Ishikawa (cell line): ENCODE measurements around the gene KCTD7.

Experiments used
- CEBPB ChIP-seq: IDR thresholded peaks from 2 replicates; pipeline ENCODE4 v1.6.1; 2012
- CREB1 ChIP-seq: IDR thresholded peaks from 2 replicates; pipeline ENCODE4 v1.6.1; 2012; ENCODE audit warnings: low read depth
- EGR1 ChIP-seq: IDR thresholded peaks from 2 replicates; pipeline ENCODE4 v1.6.1; 2012
- EP300 ChIP-seq: IDR thresholded peaks from 2 replicates; pipeline ENCODE4 v1.6.1; 2012; ENCODE audit warnings: borderline replicate concordance
- FOXM1 ChIP-seq: IDR thresholded peaks from 2 replicates; pipeline ENCODE4 v1.6.1; 2012; ENCODE audit warnings: low read depth, borderline replicate concordance
- MAX ChIP-seq: IDR thresholded peaks from 2 replicates; pipeline ENCODE4 v1.6.1; 2012
- NFIC ChIP-seq: IDR thresholded peaks from 2 replicates; pipeline ENCODE4 v1.6.1; 2012
- RAD21 ChIP-seq: IDR thresholded peaks from 2 replicates; pipeline ENCODE4 v1.6.1; 2012; ENCODE audit warnings: low read depth
- TAF1 ChIP-seq: IDR thresholded peaks from 2 replicates; pipeline ENCODE4 v1.6.1; 2012; ENCODE audit warnings: low read depth, mild to moderate bottlenecking
- TCF12 ChIP-seq: IDR thresholded peaks from 2 replicates; pipeline ENCODE4 v1.6.1; 2012; ENCODE audit warnings: low read depth
- TEAD4 ChIP-seq: IDR thresholded peaks from 2 replicates; pipeline ENCODE4 v1.6.1; 2012
- USF1 ChIP-seq: IDR thresholded peaks from 2 replicates; pipeline ENCODE4 v1.6.1; 2012
- YY1 ChIP-seq: IDR thresholded peaks from 2 replicates; pipeline ENCODE4 v1.6.1; 2012; ENCODE audit warnings: low read depth
- ZBTB7A ChIP-seq: IDR thresholded peaks from 2 replicates; pipeline ENCODE4 v1.6.1; 2012; ENCODE audit warnings: low read depth
- TF ChIP-seq, protein P1 (sequence below): IDR thresholded peaks from 2 replicates; pipeline ENCODE4 v1.6.1; 2012; ENCODE audit warnings: low read depth, mild to moderate bottlenecking

Gene KCTD7

DNA sequence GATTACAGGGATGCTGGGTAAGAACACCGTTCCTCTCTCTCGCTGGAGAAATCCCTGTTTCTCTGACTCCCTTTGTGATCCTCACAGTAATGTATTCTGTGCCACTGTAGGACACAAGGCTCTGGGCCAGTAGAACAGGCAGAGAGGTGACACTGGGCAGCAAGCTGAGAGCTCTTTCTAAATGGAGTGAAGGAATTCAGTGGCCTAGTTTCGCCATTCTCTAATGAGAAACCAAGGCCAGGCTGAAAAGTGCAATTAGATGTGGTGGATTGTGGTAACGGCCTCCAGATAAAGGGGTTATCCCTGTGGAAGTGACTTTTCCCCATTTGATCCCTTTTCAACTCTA is 12.8 kb downstream of the KCTD7 start:
- TF ChIP-seq, protein P1, sequence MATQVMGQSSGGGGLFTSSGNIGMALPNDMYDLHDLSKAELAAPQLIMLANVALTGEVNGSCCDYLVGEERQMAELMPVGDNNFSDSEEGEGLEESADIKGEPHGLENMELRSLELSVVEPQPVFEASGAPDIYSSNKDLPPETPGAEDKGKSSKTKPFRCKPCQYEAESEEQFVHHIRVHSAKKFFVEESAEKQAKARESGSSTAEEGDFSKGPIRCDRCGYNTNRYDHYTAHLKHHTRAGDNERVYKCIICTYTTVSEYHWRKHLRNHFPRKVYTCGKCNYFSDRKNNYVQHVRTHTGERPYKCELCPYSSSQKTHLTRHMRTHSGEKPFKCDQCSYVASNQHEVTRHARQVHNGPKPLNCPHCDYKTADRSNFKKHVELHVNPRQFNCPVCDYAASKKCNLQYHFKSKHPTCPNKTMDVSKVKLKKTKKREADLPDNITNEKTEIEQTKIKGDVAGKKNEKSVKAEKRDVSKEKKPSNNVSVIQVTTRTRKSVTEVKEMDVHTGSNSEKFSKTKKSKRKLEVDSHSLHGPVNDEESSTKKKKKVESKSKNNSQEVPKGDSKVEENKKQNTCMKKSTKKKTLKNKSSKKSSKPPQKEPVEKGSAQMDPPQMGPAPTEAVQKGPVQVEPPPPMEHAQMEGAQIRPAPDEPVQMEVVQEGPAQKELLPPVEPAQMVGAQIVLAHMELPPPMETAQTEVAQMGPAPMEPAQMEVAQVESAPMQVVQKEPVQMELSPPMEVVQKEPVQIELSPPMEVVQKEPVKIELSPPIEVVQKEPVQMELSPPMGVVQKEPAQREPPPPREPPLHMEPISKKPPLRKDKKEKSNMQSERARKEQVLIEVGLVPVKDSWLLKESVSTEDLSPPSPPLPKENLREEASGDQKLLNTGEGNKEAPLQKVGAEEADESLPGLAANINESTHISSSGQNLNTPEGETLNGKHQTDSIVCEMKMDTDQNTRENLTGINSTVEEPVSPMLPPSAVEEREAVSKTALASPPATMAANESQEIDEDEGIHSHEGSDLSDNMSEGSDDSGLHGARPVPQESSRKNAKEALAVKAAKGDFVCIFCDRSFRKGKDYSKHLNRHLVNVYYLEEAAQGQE, result no peak
- TF ChIP-seq EGR1 (no peak), MAX (no peak), USF1 (no peak), NFIC (no peak)

GRCh38 chr7:66642186-66642585 is 13.5 kb downstream of the KCTD7 start:
- TF ChIP-seq YY1 (no peak), CEBPB (no peak), TCF12 (no peak), USF1 (no peak), NFIC (no peak), EGR1 (no peak), EP300 (no peak), ZBTB7A (no peak), MAX (no peak), CREB1 (no peak), RAD21 (no peak), FOXM1 (no peak), TAF1 (no peak), TEAD4 (no peak)
- TF ChIP-seq, protein P1, result no peak

DNA sequence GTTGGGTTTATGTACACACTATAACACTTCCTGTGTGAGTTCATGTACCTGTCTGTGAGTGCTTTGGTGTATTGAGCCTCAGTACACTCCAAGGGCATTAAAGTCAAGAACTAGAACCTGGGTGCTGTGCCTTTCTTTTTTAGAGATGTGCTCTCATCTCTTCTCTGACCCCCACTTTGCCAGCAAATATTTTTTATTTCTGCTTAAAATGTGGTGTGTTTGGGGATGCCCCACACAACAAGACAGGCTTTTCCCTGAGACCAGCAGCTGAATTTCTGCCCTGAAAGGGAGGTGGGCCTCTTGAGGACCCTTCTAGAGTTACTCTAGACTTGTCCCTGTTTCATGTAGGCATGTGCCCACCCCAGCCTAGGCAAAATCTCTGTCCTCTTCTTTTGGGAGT is 14.3 kb downstream of the KCTD7 start:
- TF ChIP-seq YY1 (no peak), MAX (no peak), TAF1 (no peak), TEAD4 (no peak), ZBTB7A (no peak), CEBPB (no peak), FOXM1 (no peak), EP300 (no peak), USF1 (no peak), EGR1 (no peak), CREB1 (no peak), NFIC (no peak), RAD21 (no peak), TCF12 (no peak)
- TF ChIP-seq, protein P1, result no peak

GRCh38 chr7:66643395-66643794 is 14.7 kb downstream of the KCTD7 start:
- TF ChIP-seq RAD21 (no peak), FOXM1 (no peak), MAX (no peak), EP300 (no peak), USF1 (no peak), ZBTB7A (no peak), EGR1 (no peak), CEBPB (no peak), TEAD4 (no peak), YY1 (no peak), TCF12 (no peak)
- TF ChIP-seq, protein P1, result no peak
